OCI-LY7 (cell line): ENCODE measurements around the gene RNF20.

ENCODE experiments used
- CTCF ChIP-seq: fragments of 200-600 bp; sonication (generic); conservative IDR thresholded peaks from 2 replicates; pipeline ENCODE4 v1.5.1; 2014; ENCODE audit warnings: mild to moderate bottlenecking, antibody characterized with exemption, low read length, moderate library complexity, mixed read lengths
- EZH2phosphoT487 ChIP-seq: fragments of 200-600 bp; sonication (generic); IDR thresholded peaks from 2 replicates; pipeline ENCODE4 v1.6.1; 2018; ENCODE audit warnings: low read depth, borderline replicate concordance, mild to moderate bottlenecking, mixed run types, antibody characterized with exemption, low read length, moderate library complexity, mixed read lengths

GRCh38 chr9:101587332-101588043, 53.8 kb downstream of the RNF20 start:
- no peak for TF ChIP-seq CTCF
- no peak for TF ChIP-seq EZH2phosphoT487
